ENCODE data around the gene ZDHHC3. TPM values are rescaled to one million over a fixed set of nuclear protein-coding genes. Genes with fewer than 3 reads are reported as not detected.
"Not testable (repeated sequence)": the region's sequence is repeated elsewhere in the genome, so short reads cannot be mapped to it uniquely, and the experiment has no call there.

ZDHHC3 gene
- total RNA-seq, 2 donors from 2014 or later, result 63.7 to 69.7 TPM

GRCh38 chr3:44952689-44953088, 23.3 kb downstream of the ZDHHC3 start:
- Mint-ChIP-seq H3K4me1 (peaks cover 4% of the 10 kb centered on the region), H3K9me3 (no peaks in the 10 kb centered on the region), H3K36me3 (ENCODE audit: low read depth) (no peaks in the 10 kb centered on the region), H3K4me3 (no peak overlapping the region), H3K27ac (peak overlapping the region; percentile 36), H3K27me3 (ENCODE audit: insufficient read depth) (no peaks in the 10 kb centered on the region)
- TF ChIP-seq, protein P1, sequence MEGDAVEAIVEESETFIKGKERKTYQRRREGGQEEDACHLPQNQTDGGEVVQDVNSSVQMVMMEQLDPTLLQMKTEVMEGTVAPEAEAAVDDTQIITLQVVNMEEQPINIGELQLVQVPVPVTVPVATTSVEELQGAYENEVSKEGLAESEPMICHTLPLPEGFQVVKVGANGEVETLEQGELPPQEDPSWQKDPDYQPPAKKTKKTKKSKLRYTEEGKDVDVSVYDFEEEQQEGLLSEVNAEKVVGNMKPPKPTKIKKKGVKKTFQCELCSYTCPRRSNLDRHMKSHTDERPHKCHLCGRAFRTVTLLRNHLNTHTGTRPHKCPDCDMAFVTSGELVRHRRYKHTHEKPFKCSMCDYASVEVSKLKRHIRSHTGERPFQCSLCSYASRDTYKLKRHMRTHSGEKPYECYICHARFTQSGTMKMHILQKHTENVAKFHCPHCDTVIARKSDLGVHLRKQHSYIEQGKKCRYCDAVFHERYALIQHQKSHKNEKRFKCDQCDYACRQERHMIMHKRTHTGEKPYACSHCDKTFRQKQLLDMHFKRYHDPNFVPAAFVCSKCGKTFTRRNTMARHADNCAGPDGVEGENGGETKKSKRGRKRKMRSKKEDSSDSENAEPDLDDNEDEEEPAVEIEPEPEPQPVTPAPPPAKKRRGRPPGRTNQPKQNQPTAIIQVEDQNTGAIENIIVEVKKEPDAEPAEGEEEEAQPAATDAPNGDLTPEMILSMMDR (conservative IDR thresholded peaks at IDR 0.05), result no peak
- peaks cover 10% of the 10 kb centered on the region for H3K36me3 ChIP-seq (ENCODE audit: control insufficient read depth, insufficient read depth, low read length)
- H3K4me1 ChIP-seq (ENCODE audit: control insufficient read depth, insufficient read depth, low read length), result no peaks in the 10 kb centered on the region
- 97 to 100% methylated on average over 2 to 3 of the region's 3 CpGs for WGBS, 2 experiments (ENCODE audit: insufficient coverage in 1 of 2, insufficient read length in 1 of 2)
- no peak for DNase-seq
- no peaks in the 10 kb centered on the region for H3K27me3 ChIP-seq (ENCODE audit: control insufficient read depth, insufficient read depth, low read length, poor library complexity, severe bottlenecking)
- H3K9ac ChIP-seq (ENCODE audit: extremely low read depth, low read length, poor library complexity, severe bottlenecking), result no peak overlapping the region
- H3K4me3 ChIP-seq (ENCODE audit: low read length), result no peak overlapping the region
- H3K27ac ChIP-seq (ENCODE audit: low read depth, low read length), result no peak overlapping the region
- H3K9me3 ChIP-seq (ENCODE audit: control insufficient read depth, low read length), result no peaks in the 10 kb centered on the region

DNA sequence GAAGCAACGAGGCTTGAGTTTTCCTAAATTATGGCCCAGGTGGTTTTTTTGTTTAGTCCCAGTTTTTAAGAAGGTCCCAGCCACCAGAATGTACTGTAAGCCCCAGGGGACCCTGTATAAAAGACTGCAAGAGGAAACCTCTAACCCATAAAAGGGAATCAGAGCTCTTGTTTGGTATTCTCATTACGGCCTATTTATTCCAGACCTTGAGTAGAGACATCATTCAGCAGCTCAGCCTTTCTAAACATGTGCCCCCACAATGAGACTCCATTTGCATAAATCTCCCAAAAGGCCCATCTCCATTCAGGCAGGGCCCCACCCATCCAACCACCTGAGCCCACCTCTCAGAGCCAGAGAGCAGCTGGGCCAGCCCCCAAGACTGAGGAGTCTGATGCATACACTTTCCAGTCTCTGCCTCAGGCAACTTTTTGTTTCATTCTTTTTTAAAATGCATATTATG, 25.7 kb downstream of the ZDHHC3 start:
- TF ChIP-seq, protein P1 (conservative IDR thresholded peaks at IDR 0.05), result no peak
- H3K9me3 ChIP-seq (ENCODE audit: control insufficient read depth, low read length), result no peaks in the 10 kb centered on the region
- peak overlapping the region; percentile 21 for H3K27ac ChIP-seq (ENCODE audit: low read depth, low read length)
- H3K9ac ChIP-seq (ENCODE audit: extremely low read depth, low read length, poor library complexity, severe bottlenecking), result no peak overlapping the region
- H3K4me1 ChIP-seq (ENCODE audit: control insufficient read depth, insufficient read depth, low read length), result no peaks in the 10 kb centered on the region
- H3K9me3 Mint-ChIP-seq, result no peaks in the 10 kb centered on the region
- H3K27me3 ChIP-seq (ENCODE audit: control insufficient read depth, insufficient read depth, low read length, poor library complexity, severe bottlenecking), result no peaks in the 10 kb centered on the region
- H3K27ac Mint-ChIP-seq, result no peak overlapping the region
- H3K36me3 ChIP-seq (ENCODE audit: control insufficient read depth, insufficient read depth, low read length), result peaks cover 25% of the 10 kb centered on the region
- peaks cover 4% of the 10 kb centered on the region for H3K4me1 Mint-ChIP-seq
- H3K4me3 ChIP-seq (ENCODE audit: low read length), result no peak overlapping the region
- H3K27me3 Mint-ChIP-seq (ENCODE audit: insufficient read depth), result no peaks in the 10 kb centered on the region
- H3K4me3 Mint-ChIP-seq, result no peak overlapping the region
- no peak for DNase-seq
- H3K36me3 Mint-ChIP-seq (ENCODE audit: low read depth), result peaks cover 6% of the 10 kb centered on the region
- 91 to 100% methylated on average over 1 to 2 of the region's 2 CpGs for whole genome bisulfite sequencing, 2 experiments (ENCODE audit: insufficient coverage in 1 of 2, insufficient read length in 1 of 2)

- DNase-seq; H3K27me3 Mint-ChIP-seq (ENCODE audit: insufficient read depth); H3K27ac Mint-ChIP-seq; H3K27me3 ChIP-seq (ENCODE audit: control insufficient read depth, insufficient read depth, low read length, poor library complexity, severe bottlenecking); H3K9ac ChIP-seq (ENCODE audit: extremely low read depth, low read length, poor library complexity, severe bottlenecking); H3K4me1 ChIP-seq (ENCODE audit: control insufficient read depth, insufficient read depth, low read length); H3K27ac ChIP-seq (ENCODE audit: low read depth, low read length); H3K9me3 Mint-ChIP-seq; H3K4me3 ChIP-seq (ENCODE audit: low read length); H3K4me3 Mint-ChIP-seq; H3K36me3 Mint-ChIP-seq (ENCODE audit: low read depth); H3K4me1 Mint-ChIP-seq; H3K9me3 ChIP-seq (ENCODE audit: control insufficient read depth, low read length): not testable (repeated sequence)
- peaks cover 30% of the 10 kb centered on the region for H3K36me3 ChIP-seq (ENCODE audit: control insufficient read depth, insufficient read depth, low read length)
- 93 to 96% methylated on average over 4 of the region's 4 CpGs for WGBS, 2 experiments (ENCODE audit: insufficient coverage in 1 of 2, insufficient read length in 1 of 2)
Measured at GRCh38 chr3:44949770-44950169, 26.2 kb downstream of the ZDHHC3 start.

- H3K4me3 Mint-ChIP-seq, result no peak overlapping the region
- no peak for DNase-seq
- 92 to 96% methylated on average over 3 of the region's 3 CpGs for WGBS, 2 experiments (ENCODE audit: insufficient coverage in 1 of 2, insufficient read length in 1 of 2)
- Histone ChIP-seq H3K36me3 (ENCODE audit: control insufficient read depth, insufficient read depth, low read length) (peaks cover 30% of the 10 kb centered on the region), H3K9me3 (ENCODE audit: control insufficient read depth, low read length) (no peaks in the 10 kb centered on the region), H3K4me3 (ENCODE audit: low read length) (no peak overlapping the region), H3K27me3 (ENCODE audit: control insufficient read depth, insufficient read depth, low read length, poor library complexity, severe bottlenecking) (no peaks in the 10 kb centered on the region), H3K4me1 (ENCODE audit: control insufficient read depth, insufficient read depth, low read length) (no peaks in the 10 kb centered on the region), H3K9ac (ENCODE audit: extremely low read depth, low read length, poor library complexity, severe bottlenecking) (no peak overlapping the region), H3K27ac (ENCODE audit: low read depth, low read length) (no peak overlapping the region)
- TF ChIP-seq, protein P1 (conservative IDR thresholded peaks at IDR 0.05), result no peak
- H3K27me3 Mint-ChIP-seq (ENCODE audit: insufficient read depth), result no peaks in the 10 kb centered on the region
- H3K9me3 Mint-ChIP-seq, result no peaks in the 10 kb centered on the region
- no peak overlapping the region for H3K27ac Mint-ChIP-seq
- peaks cover 4% of the 10 kb centered on the region for H3K4me1 Mint-ChIP-seq
- peaks cover 15% of the 10 kb centered on the region for H3K36me3 Mint-ChIP-seq (ENCODE audit: low read depth)
Measured at GRCh38 chr3:44948239-44948638, 27.7 kb downstream of the ZDHHC3 start.

Measured in endodermal cell (in vitro differentiated cells).